PC-9 (cell line): Measurements from ENCODE around the gene EVC2.

ENCODE experiments used
- CTCF ChIP-seq: fragments of 200-600 bp; sonication (generic); conservative IDR thresholded peaks from 2 replicates; pipeline ENCODE4 v1.6.1; 2017; ENCODE audit warnings: mixed run types, antibody characterized with exemption, mild to moderate bottlenecking, moderate library complexity
- EZH2 ChIP-seq: fragments of 200-600 bp; sonication (generic); IDR thresholded peaks from 2 replicates; pipeline ENCODE4 v1.8.0; 2017; ENCODE audit warnings: antibody characterized with exemption, low read depth

- no peak for TF ChIP-seq CTCF
- no peak for TF ChIP-seq EZH2
Measured at GRCh38 chr4:5701971-5702370, 6.4 kb downstream of the EVC2 start.
